Left cardiac atrium (tissue), 4 donors: ENCODE results near the gene IMP3. TPM values are rescaled to one million over a fixed set of nuclear protein-coding genes. Genes with fewer than 3 reads are reported as not detected.

Source experiments
- ATAC-seq, 2 donors: fragments of 200-7000 bp; cut with Tn5 transposase; one replicate each; pipeline ENCODE4 v1.9.1; 2020; ENCODE audit warnings: mild to moderate bottlenecking in 2 of 2, moderate library complexity in 2 of 2
- DNase-seq: peaks from one replicate; pipeline ENCODE4 v3.0.0-alpha.2; 2020
- intact Hi-C, 2 donors: fragments of 100-400 bp; cut with DNase I; formaldehyde crosslinking; loops; one replicate each; pipeline versions ENCODE4 v1.14.1 to v1.15.1; 2022 to 2023
- total RNA-seq, 2 donors: library from RNA; stranded (reverse); fragmentation: NEBNext Ultra II Directional; extraction: Animal tissue kit (Norgen Biotek cat#: 25700); gene quantifications; one replicate each; pipeline ENCODE4 v1.2.1, GENCODE V29; 2021
- donor health status: DM: no; HTN: yes; CAD: no.
- donor health status: DM: no; HTN: yes; CAD: no; lungs with severe emphysema.
- donor health status: DM: yes; HTN: yes; CAD: no.
- donor health status: Dilated cardiomyopathy.

IMP3 gene
- total RNA-seq, 2 donors from 2014 or later: 44.1 to 49.9 TPM

GRCh38 chr15:75675579-75676404 is 35.8 kb upstream of the IMP3 start:
- peak in 1 of 2 donors; percentile 23 for ATAC-seq

GRCh38 chr15:75674366-75674765 is 34.3 kb upstream of the IMP3 start:
- intact Hi-C loops: no loop called here

More at GRCh38 chr15:75675579-75676404, 35.8 kb upstream of the IMP3 start:
- DNase-seq: peak; percentile 62
- intact Hi-C loops: no loop called here

GRCh38 chr15:75673426-75674235 is 33.6 kb upstream of the IMP3 start:
- intact Hi-C loops: no loop called here
- peak; percentile 90 for DNase-seq
- peak; percentile 69 to 83 for ATAC-seq

More at GRCh38 chr15:75674366-75674765, 34.3 kb upstream of the IMP3 start:
- no peak for DNase-seq
- ATAC-seq: no peak

- ATAC-seq (peak; percentile 32 to 55), DNase-seq (no peak)
- intact Hi-C loops: no loop called here
Measured at GRCh38 chr15:75672646-75673425, 32.8 kb upstream of the IMP3 start.

- DNase-seq (no peak), ATAC-seq (peak; percentile 3 to 4)
- intact Hi-C loops: no loop called here
Measured at GRCh38 chr15:75671730-75672602, 31.9 kb upstream of the IMP3 start.

GRCh38 chr15:75669879-75670212 is 29.8 kb upstream of the IMP3 start:
- DNase-seq (no peak), ATAC-seq (no peak)
- intact Hi-C loops: no loop called here

- no peak for DNase-seq
- intact Hi-C loops: no loop called here
- no peak for ATAC-seq
Measured at GRCh38 chr15:75669191-75669878, 29.3 kb upstream of the IMP3 start.

- ATAC-seq: peak; percentile 68 to 73
Measured at GRCh38 chr15:75666823-75667501, 26.9 kb upstream of the IMP3 start.

GRCh38 chr15:75663931-75664421 is 24.0 kb upstream of the IMP3 start:
- DNase-seq (no peak), ATAC-seq (no peak)
- intact Hi-C loops: no loop called here

More at GRCh38 chr15:75666823-75667501, 26.9 kb upstream of the IMP3 start:
- intact Hi-C loops: no loop called here
- peak; percentile 83 for DNase-seq

- intact Hi-C loops: no loop called here
- ATAC-seq: no peak
- DNase-seq: no peak
Measured at GRCh38 chr15:75662823-75663519, 22.9 kb upstream of the IMP3 start.

- intact Hi-C loops: no loop called here
- DNase-seq (no peak), ATAC-seq (no peak)
Measured at GRCh38 chr15:75661756-75662140, 21.7 kb upstream of the IMP3 start.

- DNase-seq (peak; percentile 90), ATAC-seq (peak; percentile 90 to 94)
- intact Hi-C loops: no loop called here
Measured at GRCh38 chr15:75661100-75661755, 21.2 kb upstream of the IMP3 start.

- DNase-seq (no peak), ATAC-seq (no peak)
- intact Hi-C loops: no loop called here
Measured at GRCh38 chr15:75659928-75660645, 20.1 kb upstream of the IMP3 start.

- no peak for DNase-seq
- intact Hi-C loops: no loop called here
- no peak for ATAC-seq
Measured at GRCh38 chr15:75659141-75659771, 19.2 kb upstream of the IMP3 start.

- ATAC-seq (no peak), DNase-seq (no peak)
- intact Hi-C loops: no loop called here
Measured at GRCh38 chr15:75656813-75657212, 16.8 kb upstream of the IMP3 start.
